HFFc6 (cell line): ENCODE data around the gene MATCAP1. TPM values are rescaled to one million over a fixed set of nuclear protein-coding genes. Genes with fewer than 3 reads are reported as not detected.

ENCODE experiments used
- DNase-seq: peaks from one replicate; pipeline ENCODE4 v3.0.0-alpha.2; 2018
- H3K27ac Mint-ChIP-seq: 2 replicates; pipeline ENCODE4 v1.8.0; 2020; ENCODE audit warnings: mild to moderate bottlenecking, mixed read lengths
- H3K27me3 Mint-ChIP-seq: 2 replicates; pipeline ENCODE4 v1.8.0; 2021; ENCODE audit warnings: mild to moderate bottlenecking, moderate library complexity, mixed read lengths; ENCODE audit not compliant: insufficient read depth
- H3K36me3 Mint-ChIP-seq: 2 replicates; pipeline ENCODE4 v1.8.0; 2021; ENCODE audit warnings: low read depth, mixed read lengths
- H3K4me1 Mint-ChIP-seq: 2 replicates; pipeline ENCODE4 v1.8.0; 2020; ENCODE audit warnings: low read depth, mixed read lengths
- H3K4me3 Mint-ChIP-seq: 2 replicates; pipeline ENCODE4 v1.8.0; 2020; ENCODE audit warnings: mild to moderate bottlenecking, moderate library complexity, mixed read lengths
- H3K9me3 Mint-ChIP-seq: 2 replicates; pipeline ENCODE4 v1.8.0; 2020; ENCODE audit warnings: mild to moderate bottlenecking, mixed read lengths
- CTCF ChIP-seq: fragments of 200-600 bp; sonication (generic); IDR thresholded peaks from 2 replicates; pipeline ENCODE4 v1.5.0; 2021; ENCODE audit warnings: antibody characterized with exemption, mild to moderate bottlenecking
- total RNA-seq, 6 experiments: library from RNA; stranded (reverse); fragmentation: NEBNext Ultra II Directional; extraction: Animal tissue kit (Norgen Biotek cat#: 25700); gene quantifications; 2 replicates in 1 of 6; 3 replicates in 5 of 6; pipeline ENCODE4 v1.2.3, GENCODE V29; 2021

The MATCAP1 gene
- total RNA-seq, 6 experiments from 2014 or later, result 9.6 to 13.8 (median 11.6) TPM

- Mint-ChIP-seq H3K27me3 (no peaks in the 10 kb centered on the region; the same call in 1 of the 2 replicates), H3K4me3 (no peak overlapping the region), H3K4me1 (no peaks in the 10 kb centered on the region; the same call in 1 of the 2 replicates), H3K27ac (no peak overlapping the region), H3K36me3 (peaks cover 4% of the 10 kb centered on the region; the same call in 1 of the 2 replicates), H3K9me3 (no peaks in the 10 kb centered on the region)
- DNase-seq, result no peak
- peak; percentile 51 for TF ChIP-seq CTCF
Measured at GRCh38 chr16:67179421-67180080, 4.2 kb downstream of the MATCAP1 start.

GRCh38 chr16:67177743-67178699, 5.7 kb downstream of the MATCAP1 start:
- DNase-seq, result no peak
- Mint-ChIP-seq H3K27ac (no peak overlapping the region), H3K36me3 (peaks cover 4% of the 10 kb centered on the region; the same call in 1 of the 2 replicates), H3K27me3 (no peaks in the 10 kb centered on the region; the same call in 1 of the 2 replicates), H3K4me3 (no peak overlapping the region), H3K4me1 (peaks cover 11% of the 10 kb centered on the region), H3K9me3 (no peaks in the 10 kb centered on the region)
- TF ChIP-seq CTCF, result no peak

DNA sequence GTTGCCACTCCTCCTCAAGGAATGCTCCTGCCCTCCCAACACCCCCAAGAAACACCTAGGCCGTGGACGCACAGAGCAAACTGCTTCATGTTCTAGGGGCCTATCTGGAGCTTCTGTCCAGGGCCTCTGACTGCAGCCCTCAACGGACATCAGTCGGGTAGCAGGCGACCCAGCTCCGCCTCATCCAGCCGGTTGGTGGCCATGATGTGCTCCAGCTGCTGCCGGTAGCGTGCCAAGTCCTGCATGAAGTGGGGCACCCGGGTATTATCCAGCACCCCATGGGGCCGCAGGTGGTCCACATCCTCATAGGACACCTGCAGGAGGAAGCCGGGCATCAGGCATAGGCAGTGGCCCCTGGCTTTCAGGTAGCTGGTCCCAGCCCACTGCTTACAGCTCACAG, 7.1 kb downstream of the MATCAP1 start:
- peaks cover 14% of the 10 kb centered on the region for H3K4me1 Mint-ChIP-seq
- H3K4me3 Mint-ChIP-seq, result no peak overlapping the region
- peaks cover 4% of the 10 kb centered on the region; the same call in 1 of the 2 replicates for H3K36me3 Mint-ChIP-seq
- H3K27me3 Mint-ChIP-seq, result no peaks in the 10 kb centered on the region; the same call in 1 of the 2 replicates
- no peaks in the 10 kb centered on the region for H3K9me3 Mint-ChIP-seq
- no peak for DNase-seq
- no peak for TF ChIP-seq CTCF
- H3K27ac Mint-ChIP-seq, result no peak overlapping the region

DNA sequence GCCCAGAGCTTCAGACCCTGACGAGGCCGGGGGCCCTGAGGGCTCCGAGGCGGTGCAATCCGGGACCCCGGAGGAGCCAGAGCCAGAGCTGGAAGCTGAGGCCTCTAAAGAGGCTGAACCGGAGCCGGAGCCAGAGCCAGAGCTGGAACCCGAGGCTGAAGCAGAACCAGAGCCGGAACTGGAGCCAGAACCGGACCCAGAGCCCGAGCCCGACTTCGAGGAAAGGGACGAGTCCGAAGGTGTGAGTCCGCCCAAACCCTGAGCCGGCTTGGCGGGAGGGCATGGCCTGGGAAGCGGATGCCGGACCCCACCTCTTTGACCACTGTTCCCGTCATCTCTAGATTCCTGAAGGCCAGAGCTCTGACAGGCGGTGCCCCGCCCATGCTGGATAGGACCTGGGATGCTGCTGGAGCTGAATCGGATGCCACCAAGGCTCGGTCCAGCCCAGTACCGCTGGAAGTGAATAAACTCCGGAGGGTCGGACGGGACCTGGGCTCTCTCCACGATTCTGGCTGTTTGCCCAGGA, 9.0 kb downstream of the MATCAP1 start:
- Mint-ChIP-seq H3K36me3 (peaks cover 4% of the 10 kb centered on the region; the same call in 1 of the 2 replicates), H3K4me3 (0 out of 2 replicates have a peak overlapping the region, but pooled peaks have one; percentile 90), H3K9me3 (no peaks in the 10 kb centered on the region), H3K27ac (no peak overlapping the region), H3K4me1 (peaks cover 26% of the 10 kb centered on the region), H3K27me3 (no peaks in the 10 kb centered on the region; the same call in 1 of the 2 replicates)
- no peak for DNase-seq
- TF ChIP-seq CTCF, result no peak

GRCh38 chr16:67173808-67174705, 9.7 kb downstream of the MATCAP1 start:
- Mint-ChIP-seq H3K36me3 (peaks cover 4% of the 10 kb centered on the region; the same call in 1 of the 2 replicates), H3K27ac (peak overlapping the region; percentile 90), H3K27me3 (no peaks in the 10 kb centered on the region; the same call in 1 of the 2 replicates), H3K4me3 (peak overlapping the region; percentile 90), H3K4me1 (peaks cover 33% of the 10 kb centered on the region), H3K9me3 (no peaks in the 10 kb centered on the region)
- peak; percentile 85 for DNase-seq
- peak; percentile 58 for TF ChIP-seq CTCF
